Muscle layer of colon (tissue), 2 donors: ENCODE measurements around the gene SFT2D1.
"Not testable (repeated sequence)": the region's sequence is repeated elsewhere in the genome, so short reads cannot be mapped to it uniquely, and the experiment has no call there.

ENCODE experiments used
- H3K27ac ChIP-seq: one replicate; pipeline ENCODE4 v1.7.0; 2013; ENCODE audit warnings: low read depth, mild to moderate bottlenecking, low read length, moderate library complexity
- H3K27me3 ChIP-seq, 2 donors: one replicate each; pipeline ENCODE4 v1.7.0; 2013; ENCODE audit warnings: low read length in 2 of 2, mild to moderate bottlenecking in 2 of 2; ENCODE audit not compliant: insufficient read depth in 2 of 2, control insufficient read depth in 1 of 2
- H3K36me3 ChIP-seq: one replicate; pipeline ENCODE4 v1.7.0; 2013; ENCODE audit warnings: mild to moderate bottlenecking, low read length; ENCODE audit not compliant: insufficient read depth
- H3K4me1 ChIP-seq: one replicate; pipeline ENCODE4 v1.7.0; 2013; ENCODE audit warnings: mild to moderate bottlenecking, low read length; ENCODE audit not compliant: insufficient read depth
- H3K4me3 ChIP-seq, 2 donors: one replicate each; pipeline ENCODE4 v1.7.0; 2013; ENCODE audit warnings: low read length in 2 of 2, low read depth in 1 of 2, mild to moderate bottlenecking in 1 of 2, moderate library complexity in 1 of 2
- H3K9ac ChIP-seq: one replicate; pipeline ENCODE4 v1.7.0; 2013; ENCODE audit warnings: low read length
- H3K9me3 ChIP-seq: one replicate; pipeline ENCODE4 v1.7.0; 2013; ENCODE audit warnings: mild to moderate bottlenecking, low read length
- donor health status: abdominal sarcoma.
- donor health status: Adenocarcinoma of cecum.

The SFT2D1 gene

GRCh38 chr6:166342349-166343149 lies at the start of gene SFT2D1:
Gene SFT2D1 (minus strand): TSS chr6:166342545. CDS start chr6:166342481, 64 bp downstream.
- H3K4me1 ChIP-seq, result peaks cover 35% of the 10 kb centered on the region

GRCh38 chr6:166389119-166389518 lies 46.8 kb upstream of the SFT2D1 start:
- Histone ChIP-seq H3K4me3 (no peak overlapping the region), H3K27ac (no peak overlapping the region), H3K9ac (no peak overlapping the region), H3K36me3 (no peaks in the 10 kb centered on the region), H3K4me1 (peaks cover 3% of the 10 kb centered on the region), H3K27me3 (peaks cover 0 to 3% of the 10 kb centered on the region in 2 donors), H3K9me3 (no peaks in the 10 kb centered on the region)

More at GRCh38 chr6:166342349-166343149, at the start of gene SFT2D1:
- Histone ChIP-seq H3K36me3 (peaks cover 6% of the 10 kb centered on the region), H3K4me3 (peak within 1 kb of the TSS; percentile 94 to 100), H3K27me3 (no peaks in the 10 kb centered on the region), H3K9ac (peak within 1 kb of the TSS; percentile 77), H3K27ac (peak within 1 kb of the TSS; percentile 93), H3K9me3 (no peaks in the 10 kb centered on the region)

- Histone ChIP-seq H3K4me1 (peaks cover 8% of the 10 kb centered on the region), H3K27ac (no peak overlapping the region), H3K4me3 (no peak overlapping the region), H3K9ac (no peak overlapping the region), H3K9me3 (no peaks in the 10 kb centered on the region), H3K27me3 (no peaks in the 10 kb centered on the region), H3K36me3 (no peaks in the 10 kb centered on the region)
These were observed 46.1 kb upstream of the SFT2D1 start for GRCh38 chr6:166388290-166389004.

GRCh38 chr6:166387642-166388289 lies 45.4 kb upstream of the SFT2D1 start:
- Histone ChIP-seq H3K4me3 (no peak overlapping the region), H3K9ac (no peak overlapping the region), H3K4me1 (peaks cover 8% of the 10 kb centered on the region), H3K9me3 (no peaks in the 10 kb centered on the region), H3K36me3 (no peaks in the 10 kb centered on the region), H3K27me3 (no peaks in the 10 kb centered on the region), H3K27ac (no peak overlapping the region)

GRCh38 chr6:166387098-166387497 lies 44.8 kb upstream of the SFT2D1 start:
- not testable (repeated sequence) for H3K4me1 ChIP-seq, H3K9ac ChIP-seq, H3K4me3 ChIP-seq, H3K9me3 ChIP-seq, H3K36me3 ChIP-seq, H3K27ac ChIP-seq, H3K27me3 ChIP-seq

GRCh38 chr6:166386111-166386510 lies 43.8 kb upstream of the SFT2D1 start:
- H3K36me3 ChIP-seq, result no peaks in the 10 kb centered on the region
- no peaks in the 10 kb centered on the region for H3K27me3 ChIP-seq
- H3K4me3 ChIP-seq, result no peak overlapping the region
- peaks cover 8% of the 10 kb centered on the region for H3K4me1 ChIP-seq
- H3K27ac ChIP-seq, result no peak overlapping the region
- no peak overlapping the region for H3K9ac ChIP-seq
- no peaks in the 10 kb centered on the region for H3K9me3 ChIP-seq

- peak overlapping the region; percentile 72 to 83 for H3K4me3 ChIP-seq
- H3K9ac ChIP-seq, result peak overlapping the region; percentile 71
- H3K9me3 ChIP-seq, H3K36me3 ChIP-seq, H3K27me3 ChIP-seq, H3K4me1 ChIP-seq: not testable (repeated sequence)
- H3K27ac ChIP-seq, result peak overlapping the region; percentile 83
These were observed 41.5 kb upstream of the SFT2D1 start for GRCh38 chr6:166383802-166384363.

- H3K4me1 ChIP-seq, result peaks cover 8% of the 10 kb centered on the region
- H3K9ac ChIP-seq, result peak within 1 kb of the TSS; percentile 71
- H3K27me3 ChIP-seq, result no peaks in the 10 kb centered on the region
- H3K4me3 ChIP-seq, result peak within 1 kb of the TSS; percentile 72 to 83
- H3K36me3 ChIP-seq, result no peaks in the 10 kb centered on the region
- no peaks in the 10 kb centered on the region for H3K9me3 ChIP-seq
- H3K27ac ChIP-seq, result peak within 1 kb of the TSS; percentile 83
These were observed 40.8 kb upstream of the SFT2D1 start, which contains the start of gene MPC1 for GRCh38 chr6:166382933-166383801. Gene MPC1 (minus strand): TSS chr6:166382940. CDS start chr6:166382876, 64 bp downstream.

GRCh38 chr6:166382500-166382932 lies 40.2 kb upstream of the SFT2D1 start:
- Histone ChIP-seq H3K4me1 (peaks cover 8% of the 10 kb centered on the region), H3K36me3 (no peaks in the 10 kb centered on the region), H3K4me3 (peak overlapping the region; percentile 72 to 83), H3K9ac (peak overlapping the region; percentile 61), H3K9me3 (no peaks in the 10 kb centered on the region), H3K27me3 (no peaks in the 10 kb centered on the region), H3K27ac (peak overlapping the region; percentile 83)

- Histone ChIP-seq H3K36me3 (no peaks in the 10 kb centered on the region), H3K9ac (peak overlapping the region; percentile 61), H3K9me3 (no peaks in the 10 kb centered on the region), H3K4me1 (peaks cover 8% of the 10 kb centered on the region), H3K27me3 (no peaks in the 10 kb centered on the region), H3K27ac (peak overlapping the region; percentile 83), H3K4me3 (peak overlapping the region; percentile 72 to 83)
These were observed 39.6 kb upstream of the SFT2D1 start for GRCh38 chr6:166381733-166382499.
